ENCODE results near the gene ARPC5.

The ARPC5 gene

DNA sequence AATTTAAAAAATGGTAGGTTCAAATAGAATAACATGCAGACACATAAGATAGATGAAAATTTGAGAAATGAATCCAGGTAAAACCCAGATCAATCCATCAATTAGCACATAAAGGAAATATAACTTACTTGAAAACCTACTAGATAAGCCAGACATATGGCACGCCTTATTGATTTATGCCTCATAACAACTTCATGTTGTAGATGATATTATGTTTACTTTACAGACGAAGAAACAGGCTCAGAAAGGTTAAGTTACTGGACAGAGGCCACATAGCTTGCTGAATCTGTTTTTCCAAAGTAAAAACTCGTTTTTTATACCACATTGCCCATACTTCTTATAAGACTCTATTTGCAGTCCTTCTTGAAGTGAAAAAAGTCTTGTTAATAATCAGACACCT lies 23.2 kb downstream of the ARPC5 start:
- Histone ChIP-seq H3K36me3 (ENCODE audit: insufficient read depth, low read length) (no peaks in the 10 kb centered on the region), H3F3A (ENCODE audit: insufficient read depth, low read length) (no peaks in the 10 kb centered on the region), H2AFZ (ENCODE audit: low read length) (no peak overlapping the region), H3K27ac (ENCODE audit: low read depth, low read length, poor library complexity, severe bottlenecking) (no peak overlapping the region), H3K4me2 (ENCODE audit: low read length) (no peak overlapping the region), H3K27me3 (ENCODE audit: insufficient read depth, low read length) (no peaks in the 10 kb centered on the region), H3K9ac (ENCODE audit: low read length) (no peak overlapping the region), H3K79me2 (ENCODE audit: insufficient read depth, low read length) (no peaks in the 10 kb centered on the region), H3K4me3 (ENCODE audit: low read depth, low read length, poor library complexity, severe bottlenecking) (no peak overlapping the region), H3K4me1 (ENCODE audit: insufficient read depth, low read length, severe bottlenecking) (no peaks in the 10 kb centered on the region), H3K9me3 (ENCODE audit: low read length) (no peaks in the 10 kb centered on the region), H4K20me1 (ENCODE audit: insufficient read depth, low read length) (no peaks in the 10 kb centered on the region), H3K9me2 (ENCODE audit: low read depth, low read length) (no peaks in the 10 kb centered on the region)
- TF ChIP-seq EZH2 (IDR thresholded peaks at IDR 0.05; ENCODE audit: borderline replicate concordance, low read length) (no peak), CTCF (IDR thresholded peaks at IDR 0.05; ENCODE audit: low read length) (no peak)

- TF ChIP-seq CTCF (IDR thresholded peaks at IDR 0.05; ENCODE audit: low read length) (no peak), EZH2 (IDR thresholded peaks at IDR 0.05; ENCODE audit: borderline replicate concordance, low read length) (no peak)
These were observed 24.6 kb downstream of the ARPC5 start for GRCh38 chr1:183611021-183611420.

GRCh38 chr1:183609759-183610452 lies 25.7 kb downstream of the ARPC5 start:
- TF ChIP-seq CTCF (IDR thresholded peaks at IDR 0.05; ENCODE audit: low read length) (no peak), EZH2 (IDR thresholded peaks at IDR 0.05; ENCODE audit: borderline replicate concordance, low read length) (no peak)
- Histone ChIP-seq H3K4me3 (ENCODE audit: low read depth, low read length, poor library complexity, severe bottlenecking) (no peak overlapping the region), H3K4me2 (ENCODE audit: low read length) (no peak overlapping the region), H3K9me3 (ENCODE audit: low read length) (no peaks in the 10 kb centered on the region), H3K9me2 (ENCODE audit: low read depth, low read length) (no peaks in the 10 kb centered on the region), H3K9ac (ENCODE audit: low read length) (no peak overlapping the region), H3K36me3 (ENCODE audit: insufficient read depth, low read length) (no peaks in the 10 kb centered on the region), H3K27me3 (ENCODE audit: insufficient read depth, low read length) (no peaks in the 10 kb centered on the region), H3K27ac (ENCODE audit: low read depth, low read length, poor library complexity, severe bottlenecking) (no peak overlapping the region), H3F3A (ENCODE audit: insufficient read depth, low read length) (no peaks in the 10 kb centered on the region), H3K4me1 (ENCODE audit: insufficient read depth, low read length, severe bottlenecking) (peaks cover under 1% of the 10 kb centered on the region), H2AFZ (ENCODE audit: low read length) (no peak overlapping the region), H3K79me2 (ENCODE audit: insufficient read depth, low read length) (no peaks in the 10 kb centered on the region), H4K20me1 (ENCODE audit: insufficient read depth, low read length) (no peaks in the 10 kb centered on the region)

More at GRCh38 chr1:183611021-183611420, 24.6 kb downstream of the ARPC5 start:
- Histone ChIP-seq H3F3A (ENCODE audit: insufficient read depth, low read length) (no peaks in the 10 kb centered on the region), H3K4me1 (ENCODE audit: insufficient read depth, low read length, severe bottlenecking) (no peaks in the 10 kb centered on the region), H3K79me2 (ENCODE audit: insufficient read depth, low read length) (no peaks in the 10 kb centered on the region), H3K9me3 (ENCODE audit: low read length) (no peaks in the 10 kb centered on the region), H3K4me2 (ENCODE audit: low read length) (no peak overlapping the region), H2AFZ (ENCODE audit: low read length) (no peak overlapping the region), H3K36me3 (ENCODE audit: insufficient read depth, low read length) (no peaks in the 10 kb centered on the region), H3K27ac (ENCODE audit: low read depth, low read length, poor library complexity, severe bottlenecking) (no peak overlapping the region), H3K4me3 (ENCODE audit: low read depth, low read length, poor library complexity, severe bottlenecking) (no peak overlapping the region), H4K20me1 (ENCODE audit: insufficient read depth, low read length) (no peaks in the 10 kb centered on the region), H3K9ac (ENCODE audit: low read length) (no peak overlapping the region), H3K9me2 (ENCODE audit: low read depth, low read length) (no peaks in the 10 kb centered on the region), H3K27me3 (ENCODE audit: insufficient read depth, low read length) (no peaks in the 10 kb centered on the region)

Measured in OCI-LY1 (cell line).